Activated naive CD4-positive, alpha-beta T cell treated with anti-CD3 and anti-CD28 coated beads, Interleukin-2, amount 50 U/mL, for 24 hours (primary cell): ENCODE measurements around the gene ARHGEF26.
A peak's percentile ranks its signal among the peaks of the same experiment; 100 is the strongest.

ENCODE experiments used
- H3K27ac Mint-ChIP-seq: one replicate; pipeline ENCODE4 v1.8.0; 2021; ENCODE audit warnings: mild to moderate bottlenecking, mixed read lengths
- H3K27me3 Mint-ChIP-seq: one replicate; pipeline ENCODE4 v1.8.0; 2021; ENCODE audit warnings: mixed read lengths
- H3K36me3 Mint-ChIP-seq: one replicate; pipeline ENCODE4 v1.8.0; 2021; ENCODE audit warnings: mixed read lengths
- H3K4me1 Mint-ChIP-seq: one replicate; pipeline ENCODE4 v1.8.0; 2021; ENCODE audit warnings: mixed read lengths
- H3K4me3 Mint-ChIP-seq: one replicate; pipeline ENCODE4 v1.8.0; 2021; ENCODE audit warnings: mild to moderate bottlenecking, mixed read lengths
- H3K9me3 Mint-ChIP-seq: one replicate; pipeline ENCODE4 v1.8.0; 2021; ENCODE audit warnings: mixed read lengths

Gene ARHGEF26

GRCh38 chr3:154290187-154290586 is 169.0 kb downstream of the ARHGEF26 start:
- Mint-ChIP-seq H3K27ac (no peak overlapping the region), H3K36me3 (peaks cover 23% of the 10 kb centered on the region), H3K27me3 (no peaks in the 10 kb centered on the region)

GRCh38 chr3:154294016-154294415 is 172.8 kb downstream of the ARHGEF26 start:
- no peaks in the 10 kb centered on the region for H3K9me3 Mint-ChIP-seq
- no peak overlapping the region for H3K4me3 Mint-ChIP-seq
- peaks cover 4% of the 10 kb centered on the region for H3K4me1 Mint-ChIP-seq
- no peaks in the 10 kb centered on the region for H3K27me3 Mint-ChIP-seq
- no peak overlapping the region for H3K27ac Mint-ChIP-seq
- H3K36me3 Mint-ChIP-seq = peaks cover 24% of the 10 kb centered on the region

More at GRCh38 chr3:154290187-154290586, 169.0 kb downstream of the ARHGEF26 start:
- Mint-ChIP-seq H3K4me1 (no peaks in the 10 kb centered on the region), H3K9me3 (no peaks in the 10 kb centered on the region), H3K4me3 (no peak overlapping the region)

GRCh38 chr3:154301561-154301960 is 180.4 kb downstream of the ARHGEF26 start:
- H3K9me3 Mint-ChIP-seq = no peaks in the 10 kb centered on the region
- no peaks in the 10 kb centered on the region for H3K27me3 Mint-ChIP-seq
- no peak overlapping the region for H3K27ac Mint-ChIP-seq
- no peak overlapping the region for H3K4me3 Mint-ChIP-seq
- H3K36me3 Mint-ChIP-seq = peaks cover 37% of the 10 kb centered on the region
- H3K4me1 Mint-ChIP-seq = peaks cover 4% of the 10 kb centered on the region

GRCh38 chr3:154304116-154304786 is 183.1 kb downstream of the ARHGEF26 start:
- H3K36me3 Mint-ChIP-seq = peaks cover 36% of the 10 kb centered on the region
- no peak overlapping the region for H3K4me3 Mint-ChIP-seq
- H3K9me3 Mint-ChIP-seq = no peaks in the 10 kb centered on the region
- H3K4me1 Mint-ChIP-seq = peaks cover 14% of the 10 kb centered on the region
- no peaks in the 10 kb centered on the region for H3K27me3 Mint-ChIP-seq
- H3K27ac Mint-ChIP-seq = no peak overlapping the region

GRCh38 chr3:154304936-154305335 is 183.7 kb downstream of the ARHGEF26 start:
- H3K27ac Mint-ChIP-seq = no peak overlapping the region
- no peaks in the 10 kb centered on the region for H3K27me3 Mint-ChIP-seq
- no peak overlapping the region for H3K4me3 Mint-ChIP-seq
- H3K4me1 Mint-ChIP-seq = peaks cover 18% of the 10 kb centered on the region
- no peaks in the 10 kb centered on the region for H3K9me3 Mint-ChIP-seq
- H3K36me3 Mint-ChIP-seq = peaks cover 38% of the 10 kb centered on the region

GRCh38 chr3:154307363-154307762 is 186.2 kb downstream of the ARHGEF26 start:
- Mint-ChIP-seq H3K4me3 (peak overlapping the region; percentile 4), H3K36me3 (peaks cover 33% of the 10 kb centered on the region), H3K27me3 (no peaks in the 10 kb centered on the region), H3K27ac (peak overlapping the region; percentile 86), H3K9me3 (no peaks in the 10 kb centered on the region), H3K4me1 (peaks cover 25% of the 10 kb centered on the region)
